A549 (cell line): ENCODE data around the gene RUSF1. TPM values are rescaled to one million over a fixed set of nuclear protein-coding genes. Genes with fewer than 3 reads are reported as not detected.

Experiments
- ATAC-seq, 2 experiments: fragments of 200-7000 bp in 1 of 2; fragments of >200 bp in 1 of 2; cut with Nextera tagmentation in 1 of 2; cut with Tn5 transposase in 1 of 2; 3 replicates each; pipeline versions ENCODE4 v1.8.0 to v1.9.1; 2018 to 2020; ENCODE audit warnings: mild to moderate bottlenecking in 1 of 2, moderate library complexity in 1 of 2
- CTCF ChIA-PET: fragments of 300-600 bp; sonication (Branson Sonifier 250); formaldehyde crosslinking; extraction: SDS; loops from one replicate; lab custom pipeline; 2021; ENCODE audit warnings: antibody characterized with exemption, inconsistent platforms; lab: Yijun Ruan, JAX
- POLR2A ChIA-PET: fragments of 350-600 bp; formaldehyde crosslinking; extraction: SDS; loops from one replicate; lab custom pipeline; 2021; ENCODE audit warnings: antibody characterized with exemption, inconsistent platforms; lab: Yijun Ruan, JAX
- DNase-seq, 2 experiments: peaks; one replicate each; pipeline versions ENCODE4 v3.0.0 to v3.0.0-alpha.2; 2011 to 2016; ENCODE audit warnings: low read depth in 1 of 2, low spot score in 1 of 2
- FAIRE-seq: peaks from 2 replicates; lab custom pipeline; 2011; peaks lifted over from hg19 to GRCh38; lab: Jason Lieb, UNC
- H3K27ac ChIP-seq, 2 experiments: fragments of >200 bp; sonication (Bioruptor Twin); formaldehyde crosslinking; 3 replicates each; pipeline ENCODE4 v1.5.1; 2016 to 2017
- H3K4me1 ChIP-seq: fragments of >200 bp; sonication (Bioruptor Twin); formaldehyde crosslinking; 3 replicates; pipeline ENCODE4 v1.6.1; 2016
- H3K4me2 ChIP-seq: fragments of >200 bp; sonication (Bioruptor Twin); formaldehyde crosslinking; 3 replicates; pipeline ENCODE4 v1.6.1; 2016
- H3K4me3 ChIP-seq: fragments of >200 bp; sonication (Bioruptor Twin); formaldehyde crosslinking; 3 replicates; pipeline ENCODE4 v1.5.1; 2016
- H3K9me3 ChIP-seq: fragments of >200 bp; sonication (Bioruptor Twin); formaldehyde crosslinking; 3 replicates; pipeline ENCODE4 v1.6.1; 2016
- BHLHE40 ChIP-seq: IDR thresholded peaks from 2 replicates; pipeline ENCODE4 v1.6.1; 2012; ENCODE audit warnings: low read depth, low read length, inconsistent platforms
- CEBPB ChIP-seq, 2 experiments: fragments of >200 bp in 1 of 2; sonication (Bioruptor Twin) in 1 of 2; formaldehyde crosslinking in 1 of 2; IDR thresholded peaks; 2 replicates each; pipeline ENCODE4 v1.6.1; 2012 to 2016
- EHF ChIP-seq: fragments of 250-450 bp; sonication (Bioruptor Pico); IDR thresholded peaks from 2 replicates; pipeline ENCODE4 v1.5.0; 2020; ENCODE audit warnings: mild to moderate bottlenecking
- EHMT2 ChIP-seq: fragments of 200-600 bp; sonication (generic); IDR thresholded peaks from 2 replicates; pipeline ENCODE4 v1.6.1; 2016; ENCODE audit warnings: antibody characterized with exemption, low read depth, mild to moderate bottlenecking, moderate library complexity
- EP300 ChIP-seq, 2 experiments: fragments of >200 bp; sonication (Bioruptor Twin); formaldehyde crosslinking; IDR thresholded peaks; 2 replicates in 1 of 2; 3 replicates in 1 of 2; pipeline ENCODE4 v1.6.1; 2016 to 2017
- FOSB ChIP-seq: fragments of 250-450 bp; sonication (Bioruptor Pico); IDR thresholded peaks from 2 replicates; pipeline ENCODE4 v1.5.0; 2020; ENCODE audit warnings: mild to moderate bottlenecking, moderate library complexity
- FOSL2 ChIP-seq, 2 experiments: fragments of 450-650 bp in 1 of 2; fragments of >200 bp in 1 of 2; sonication (Bioruptor Twin) in 1 of 2; formaldehyde crosslinking; IDR thresholded peaks; 2 replicates each; pipeline versions ENCODE4 v1.5.0 to v1.6.1; 2016 to 2020; ENCODE audit warnings: mild to moderate bottlenecking in 1 of 2, moderate library complexity in 1 of 2
- FOXS1 ChIP-seq: fragments of 250-450 bp; sonication (Bioruptor Pico); IDR thresholded peaks from 2 replicates; pipeline ENCODE4 v1.5.0; 2020; ENCODE audit warnings: mild to moderate bottlenecking, moderate library complexity
- GATA3 ChIP-seq: IDR thresholded peaks from 2 replicates; pipeline ENCODE4 v1.6.1; 2012; ENCODE audit warnings: borderline replicate concordance
- HDAC2 ChIP-seq: fragments of 200-600 bp; sonication (generic); IDR thresholded peaks from 2 replicates; pipeline ENCODE4 v1.6.1; 2016
- HOXB13 ChIP-seq: fragments of 250-450 bp; sonication (Bioruptor Pico); IDR thresholded peaks from 2 replicates; pipeline ENCODE4 v1.5.0; 2020; ENCODE audit warnings: low read depth, mild to moderate bottlenecking, moderate library complexity
- JUN ChIP-seq, 2 experiments: fragments of >200 bp; sonication (Bioruptor Twin); formaldehyde crosslinking; IDR thresholded peaks; 2 replicates in 1 of 2; 3 replicates in 1 of 2; pipeline ENCODE4 v1.6.1; 2016 to 2017
- KDM1A ChIP-seq: fragments of 200-600 bp; sonication (generic); IDR thresholded peaks from 2 replicates; pipeline ENCODE4 v1.6.1; 2016; ENCODE audit warnings: low read depth, mild to moderate bottlenecking
- KDM5A ChIP-seq: fragments of 200-600 bp; sonication (generic); IDR thresholded peaks from 2 replicates; pipeline ENCODE4 v1.6.1; 2016; ENCODE audit warnings: antibody characterized with exemption, mild to moderate bottlenecking
- MAZ ChIP-seq: fragments of 150-350 bp; IDR thresholded peaks from 2 replicates; pipeline ENCODE4 v1.6.1; 2014; ENCODE audit warnings: antibody characterized with exemption, low read depth, low read length, borderline replicate concordance
- MYC ChIP-seq: IDR thresholded peaks from 2 replicates; pipeline ENCODE4 v1.6.1; 2012; ENCODE audit warnings: mild to moderate bottlenecking, inconsistent platforms, low read length, improper control_type of control experiment, borderline replicate concordance
- NPAS2 ChIP-seq: fragments of 250-450 bp; sonication (Bioruptor Pico); IDR thresholded peaks from 2 replicates; pipeline ENCODE4 v1.8.0; 2022; ENCODE audit warnings: mild to moderate bottlenecking, moderate library complexity, borderline replicate concordance
- POLR2A ChIP-seq: IDR thresholded peaks from 2 replicates; pipeline ENCODE4 v1.6.1; 2012; ENCODE audit warnings: mild to moderate bottlenecking, low read length
- POLR2AphosphoS2 ChIP-seq: conservative IDR thresholded peaks from 2 replicates; pipeline ENCODE4 v1.6.1; 2012; ENCODE audit warnings: low read length, improper control_type of control experiment, inconsistent platforms
- RARB ChIP-seq: fragments of 250-450 bp; sonication (Bioruptor Pico); IDR thresholded peaks from 2 replicates; pipeline ENCODE4 v1.8.0; 2021; ENCODE audit warnings: mild to moderate bottlenecking, moderate library complexity
- RFX5 ChIP-seq: fragments of 450-650 bp; IDR thresholded peaks from 2 replicates; pipeline ENCODE4 v1.7.1; 2014; ENCODE audit warnings: antibody characterized with exemption, mild to moderate bottlenecking, moderate library complexity
- RNF2 ChIP-seq: fragments of 200-600 bp; sonication (generic); IDR thresholded peaks from 2 replicates; pipeline ENCODE4 v1.6.1; 2016; ENCODE audit warnings: low read depth, mild to moderate bottlenecking, antibody characterized with exemption, moderate library complexity, borderline replicate concordance
- SREBF2 ChIP-seq: fragments of 450-650 bp; IDR thresholded peaks from 2 replicates; pipeline ENCODE4 v1.6.1; 2014; ENCODE audit warnings: mild to moderate bottlenecking, moderate library complexity
- TFCP2L1 ChIP-seq: fragments of 250-450 bp; sonication (Bioruptor Pico); IDR thresholded peaks from 2 replicates; pipeline ENCODE4 v1.5.0; 2021; ENCODE audit warnings: mild to moderate bottlenecking
- ZC3H11A ChIP-seq: fragments of 450-650 bp; IDR thresholded peaks from 2 replicates; pipeline ENCODE4 v1.6.1; 2014; ENCODE audit warnings: antibody characterized with exemption, mild to moderate bottlenecking
- ZNF302 ChIP-seq: fragments of 250-450 bp; sonication (Bioruptor Pico); IDR thresholded peaks from 2 replicates; pipeline ENCODE4 v1.9.0; 2021; ENCODE audit warnings: inconsistent platforms, mild to moderate bottlenecking, moderate library complexity
- WGBS: methylation state at CpG from one replicate; pipeline ENCODE4 v1.1.6; 2017; ENCODE audit errors: missing lambda C conversion rate; 5-methylcytosine and 5-hydroxymethylcytosine counted together
- polyA plus RNA-seq, 4 experiments: library from polyadenylated mRNA; depleted of rRNA in 3 of 4; stranded (reverse); fragments of >200 nt; fragmentation: RNase III in 1 of 4; extraction: RNeasy Plus Mini Kit Qiagen cat#74134 plus additional on column Dnase treatment in 1 of 4; gene quantifications; 2 replicates in 3 of 4; 3 replicates in 1 of 4; pipeline ENCODE4 v1.2.3, GENCODE V29; 2011 to 2017
- TF ChIP-seq, protein P1 (sequence below): fragments of 150-350 bp; IDR thresholded peaks from 2 replicates; pipeline ENCODE4 v1.6.1; 2014; ENCODE audit warnings: low read depth, mild to moderate bottlenecking, low read length
- TF ChIP-seq, protein P2 (sequence below): IDR thresholded peaks from 2 replicates; pipeline ENCODE4 v1.6.1; 2012; ENCODE audit warnings: low read depth, borderline replicate concordance
- TF ChIP-seq, protein P3 (sequence below): IDR thresholded peaks from 2 replicates; pipeline ENCODE4 v1.6.1; 2012

Gene RUSF1
- polyA plus RNA-seq, 2 of the 4 experiments (the other 2 are of a cell fraction): 27.8 to 35.3 TPM

DNA sequence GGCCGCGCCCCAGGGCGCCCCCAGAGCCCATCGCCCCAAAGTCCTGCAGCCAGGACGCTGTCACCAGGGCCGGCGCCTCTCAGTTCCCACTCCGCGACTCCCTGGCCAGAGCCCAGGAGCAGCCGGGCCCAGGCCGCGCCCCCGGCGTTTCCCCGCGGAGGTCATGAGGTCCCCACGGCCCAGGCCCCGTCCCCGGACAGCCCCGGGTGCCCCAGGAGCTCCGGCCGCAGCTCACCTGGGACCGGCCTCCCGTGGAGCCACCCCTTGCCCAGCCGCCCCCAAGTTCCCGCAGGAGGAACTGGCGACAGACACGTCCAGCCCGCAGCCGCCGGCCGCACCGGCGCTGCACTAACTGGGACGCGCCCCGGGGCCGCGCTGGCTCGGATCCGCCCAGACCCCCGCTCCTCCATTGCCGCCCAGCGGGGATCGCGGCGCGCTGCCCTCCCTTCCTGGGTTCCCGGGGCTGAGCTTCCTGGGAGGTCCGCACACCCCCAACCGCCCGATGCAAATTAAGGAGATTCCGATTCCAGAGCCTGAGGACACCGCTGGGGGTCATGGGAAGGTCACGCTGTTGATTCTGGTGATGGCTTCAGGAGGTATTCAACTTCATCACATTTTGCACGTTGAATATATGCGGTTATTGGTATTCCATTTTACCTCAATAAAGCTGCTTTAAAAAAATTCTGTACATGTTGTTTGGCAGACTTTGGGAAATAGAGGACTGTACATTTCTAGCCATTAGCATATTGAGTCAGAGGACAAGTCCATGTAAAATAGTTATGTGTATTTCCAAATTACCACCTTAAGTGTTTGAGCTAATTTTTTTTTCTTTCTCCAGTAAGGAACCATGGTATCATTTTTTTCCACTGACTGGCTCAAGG is 29.4 kb upstream of the RUSF1 start:
- H3K9me3 ChIP-seq: peaks cover 13% of the 10 kb centered on the region; the same call in 2 of the 3 replicates
- H3K27ac ChIP-seq: no peak overlapping the region
- WGBS: 44% methylated on average over 26 of the region's 57 CpGs
- peak overlapping the region; percentile 58 for H3K4me2 ChIP-seq
- DNase-seq (no peak), FAIRE-seq (no peak), ATAC-seq (no peak)
- ChIA-PET POLR2A (no interaction called here), CTCF (no interaction called here)
- TF ChIP-seq FOXS1 (no peak), EP300 (IDR thresholded peaks at IDR 0.05) (no peak), ZNF302 (CRISPR knock-in tag) (no peak), CEBPB (IDR thresholded peaks at IDR 0.05) (no peak), FOSB (no peak), MAZ (no peak), KDM5A (no peak), EHMT2 (no peak), POLR2A (no peak), KDM1A (no peak), SREBF2 (no peak)
- TF ChIP-seq, protein P1, sequence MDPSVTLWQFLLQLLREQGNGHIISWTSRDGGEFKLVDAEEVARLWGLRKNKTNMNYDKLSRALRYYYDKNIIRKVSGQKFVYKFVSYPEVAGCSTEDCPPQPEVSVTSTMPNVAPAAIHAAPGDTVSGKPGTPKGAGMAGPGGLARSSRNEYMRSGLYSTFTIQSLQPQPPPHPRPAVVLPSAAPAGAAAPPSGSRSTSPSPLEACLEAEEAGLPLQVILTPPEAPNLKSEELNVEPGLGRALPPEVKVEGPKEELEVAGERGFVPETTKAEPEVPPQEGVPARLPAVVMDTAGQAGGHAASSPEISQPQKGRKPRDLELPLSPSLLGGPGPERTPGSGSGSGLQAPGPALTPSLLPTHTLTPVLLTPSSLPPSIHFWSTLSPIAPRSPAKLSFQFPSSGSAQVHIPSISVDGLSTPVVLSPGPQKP: no peak
- TF ChIP-seq, protein P2, sequence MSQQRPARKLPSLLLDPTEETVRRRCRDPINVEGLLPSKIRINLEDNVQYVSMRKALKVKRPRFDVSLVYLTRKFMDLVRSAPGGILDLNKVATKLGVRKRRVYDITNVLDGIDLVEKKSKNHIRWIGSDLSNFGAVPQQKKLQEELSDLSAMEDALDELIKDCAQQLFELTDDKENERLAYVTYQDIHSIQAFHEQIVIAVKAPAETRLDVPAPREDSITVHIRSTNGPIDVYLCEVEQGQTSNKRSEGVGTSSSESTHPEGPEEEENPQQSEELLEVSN: no peak
- TF ChIP-seq, protein P3, sequence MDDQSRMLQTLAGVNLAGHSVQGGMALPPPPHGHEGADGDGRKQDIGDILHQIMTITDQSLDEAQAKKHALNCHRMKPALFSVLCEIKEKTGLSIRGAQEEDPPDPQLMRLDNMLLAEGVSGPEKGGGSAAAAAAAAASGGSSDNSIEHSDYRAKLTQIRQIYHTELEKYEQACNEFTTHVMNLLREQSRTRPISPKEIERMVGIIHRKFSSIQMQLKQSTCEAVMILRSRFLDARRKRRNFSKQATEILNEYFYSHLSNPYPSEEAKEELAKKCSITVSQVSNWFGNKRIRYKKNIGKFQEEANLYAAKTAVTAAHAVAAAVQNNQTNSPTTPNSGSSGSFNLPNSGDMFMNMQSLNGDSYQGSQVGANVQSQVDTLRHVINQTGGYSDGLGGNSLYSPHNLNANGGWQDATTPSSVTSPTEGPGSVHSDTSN: no peak
- no peaks in the 10 kb centered on the region for H3K4me1 ChIP-seq
- no peak overlapping the region for H3K4me3 ChIP-seq

DNA sequence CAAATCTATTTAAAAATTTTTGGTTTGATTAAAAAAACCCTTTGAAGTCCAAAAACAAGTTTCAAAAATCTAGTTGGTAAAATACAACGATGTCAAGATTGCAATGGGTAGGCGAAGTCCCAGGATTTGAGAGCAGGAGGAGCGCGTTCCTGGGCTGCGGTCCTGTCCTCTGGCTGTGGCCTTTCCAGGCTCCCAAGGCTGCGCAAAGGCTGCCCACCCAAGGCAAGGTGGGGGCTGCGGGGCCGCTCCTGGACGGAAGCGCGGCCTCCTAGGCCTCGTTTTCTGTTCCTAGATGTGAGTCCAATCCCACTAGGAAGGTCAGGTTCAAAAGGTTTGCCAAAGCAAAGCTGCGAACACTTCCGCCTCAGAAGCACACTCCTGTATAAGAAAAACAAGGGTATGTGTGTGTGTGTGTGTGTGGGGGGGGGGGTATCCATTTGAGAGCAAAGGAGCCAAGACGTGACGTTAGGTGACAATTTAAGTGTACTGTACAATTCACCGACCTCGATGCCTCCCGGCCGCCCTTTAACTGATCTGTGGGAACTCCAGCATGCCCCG is 28.7 kb upstream of the RUSF1 start:
- POLR2A ChIA-PET: no interaction called here
- no peak for FAIRE-seq
- no peaks in the 10 kb centered on the region for H3K4me1 ChIP-seq
- no peak overlapping the region for H3K27ac ChIP-seq
- WGBS: 80% methylated on average over 21 of the region's 21 CpGs
- CTCF ChIA-PET: no interaction called here
- no peak for DNase-seq
- TF ChIP-seq EHF (no peak), FOXS1 (no peak), RFX5 (no peak), TFCP2L1 (CRISPR knock-in tag) (no peak), EP300 (IDR thresholded peaks at IDR 0.05) (no peak), RARB (no peak), POLR2AphosphoS2 (no peak), BHLHE40 (no peak), MYC (no peak)
- no peak overlapping the region for H3K4me2 ChIP-seq
- no peak overlapping the region for H3K4me3 ChIP-seq
- no peak for ATAC-seq
- peaks cover 13% of the 10 kb centered on the region; the same call in 2 of the 3 replicates for H3K9me3 ChIP-seq

DNA sequence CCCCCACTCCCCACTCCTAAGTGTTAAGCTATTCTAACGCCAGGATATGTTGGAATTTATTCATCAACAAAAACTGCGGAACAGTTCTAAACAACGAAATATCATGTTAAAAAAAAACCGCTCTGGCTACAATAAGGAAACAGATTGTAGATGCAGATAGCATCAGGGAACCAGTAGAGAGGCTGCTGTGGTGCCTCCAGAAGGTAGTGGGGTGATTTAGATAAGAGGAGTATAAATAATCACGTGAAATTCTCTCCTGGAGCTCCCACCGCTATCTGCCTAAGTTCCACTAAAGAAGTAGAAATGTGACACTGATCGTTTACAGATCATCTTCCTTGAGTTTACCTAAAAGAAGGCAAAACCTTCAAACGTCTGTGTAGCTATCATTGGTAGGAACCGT is 27.5 kb upstream of the RUSF1 start:
- CTCF ChIA-PET: no interaction called here
- FAIRE-seq: no peak
- no peak for ATAC-seq
- Histone ChIP-seq H3K4me3 (no peak overlapping the region), H3K4me1 (no peaks in the 10 kb centered on the region), H3K9me3 (peaks cover 13% of the 10 kb centered on the region; the same call in 2 of the 3 replicates), H3K4me2 (no peak overlapping the region), H3K27ac (no peak overlapping the region)
- TF ChIP-seq NPAS2: no peak
- no peak for TF ChIP-seq RFX5
- TF ChIP-seq FOSB: no peak
- TF ChIP-seq POLR2AphosphoS2: no peak
- TF ChIP-seq BHLHE40: no peak
- no peak for TF ChIP-seq ZC3H11A
- no peak for TF ChIP-seq HDAC2
- TF ChIP-seq SREBF2: no peak
- TF ChIP-seq RNF2: no peak
- TF ChIP-seq EP300 (IDR thresholded peaks at IDR 0.05): no peak
- no peak for TF ChIP-seq HOXB13
- TF ChIP-seq, protein P1: no peak
- TF ChIP-seq FOSL2 (IDR thresholded peaks at IDR 0.05): no peak
- TF ChIP-seq FOSL2 (CRISPR knock-in tag; IDR thresholded peaks at IDR 0.05): no peak
- no peak for TF ChIP-seq GATA3
- no peak for TF ChIP-seq JUN (IDR thresholded peaks at IDR 0.05)
- TF ChIP-seq, protein P3: no peak
- 44% methylated on average over 9 of the region's 9 CpGs for WGBS
- POLR2A ChIA-PET: no interaction called here
- DNase-seq: no peak
